SK-N-SH treated with all-trans-retinoic acid at 6 μM for 48 hours (cell line): Measurements from ENCODE around the gene PLCB1.

Source experiments
- BACH2 ChIP-seq: fragments of 250-450 bp; sonication (Bioruptor Pico); IDR thresholded peaks from 2 replicates; pipeline ENCODE4 v1.9.0; 2021; ENCODE audit warnings: mild to moderate bottlenecking, borderline replicate concordance
- CREB5 ChIP-seq: fragments of 250-450 bp; sonication (Bioruptor Pico); IDR thresholded peaks from 2 replicates; pipeline ENCODE4 v1.5.1; 2020; ENCODE audit warnings: low read depth, mild to moderate bottlenecking, moderate library complexity
- ISL1 ChIP-seq: fragments of 250-450 bp; sonication (Bioruptor Pico); IDR thresholded peaks from 2 replicates; pipeline ENCODE4 v2.1.2; 2022; ENCODE audit warnings: mild to moderate bottlenecking, moderate library complexity
- PATZ1 ChIP-seq: fragments of 250-450 bp; sonication (Bioruptor Pico); IDR thresholded peaks from 2 replicates; pipeline ENCODE4 v1.8.0; 2020; ENCODE audit warnings: mild to moderate bottlenecking, moderate library complexity, borderline replicate concordance
- SNAI2 ChIP-seq: fragments of 250-450 bp; sonication (Bioruptor Pico); IDR thresholded peaks from 2 replicates; pipeline ENCODE4 v1.5.0; 2020; ENCODE audit warnings: mild to moderate bottlenecking, moderate library complexity
- TSHZ2 ChIP-seq: fragments of 250-450 bp; sonication (Bioruptor Pico); IDR thresholded peaks from 2 replicates; pipeline ENCODE4 v1.5.0; 2020; ENCODE audit warnings: mild to moderate bottlenecking, moderate library complexity
- ZNF70 ChIP-seq: fragments of 450-650 bp; formaldehyde crosslinking; IDR thresholded peaks from 2 replicates; pipeline ENCODE4 v1.5.0; 2020; ENCODE audit warnings: mild to moderate bottlenecking, moderate library complexity

- TF ChIP-seq TSHZ2: no peak
- TF ChIP-seq CREB5 (CRISPR knock-in tag): no peak
- no peak for TF ChIP-seq BACH2 (CRISPR knock-in tag)
- TF ChIP-seq PATZ1: no peak
- no peak for TF ChIP-seq ISL1 (CRISPR knock-in tag)
- TF ChIP-seq ZNF70 (CRISPR knock-in tag): no peak
- TF ChIP-seq SNAI2: no peak
These were observed 88.7 kb downstream of the PLCB1 start for GRCh38 chr20:8220716-8221115.
